Embryonic facial prominence (tissue), 1 donor: ENCODE results near the gene CMYA5.
"Not testable (repeated sequence)": the region's sequence is repeated elsewhere in the genome, so short reads cannot be mapped to it uniquely, and the experiment has no call there.

ENCODE experiments used
- DNase-seq: peaks from one replicate; pipeline ENCODE4 v3.0.0-alpha.2; 2016; ENCODE audit errors: extremely low spot score

Gene CMYA5

GRCh38 chr5:79689541-79690466 is at the start of gene CMYA5:
TSS of gene CMYA5 (plus strand) at chr5:79689836. CDS start at chr5:79689908, 72 bp downstream.
- DNase-seq, result no peak

DNA sequence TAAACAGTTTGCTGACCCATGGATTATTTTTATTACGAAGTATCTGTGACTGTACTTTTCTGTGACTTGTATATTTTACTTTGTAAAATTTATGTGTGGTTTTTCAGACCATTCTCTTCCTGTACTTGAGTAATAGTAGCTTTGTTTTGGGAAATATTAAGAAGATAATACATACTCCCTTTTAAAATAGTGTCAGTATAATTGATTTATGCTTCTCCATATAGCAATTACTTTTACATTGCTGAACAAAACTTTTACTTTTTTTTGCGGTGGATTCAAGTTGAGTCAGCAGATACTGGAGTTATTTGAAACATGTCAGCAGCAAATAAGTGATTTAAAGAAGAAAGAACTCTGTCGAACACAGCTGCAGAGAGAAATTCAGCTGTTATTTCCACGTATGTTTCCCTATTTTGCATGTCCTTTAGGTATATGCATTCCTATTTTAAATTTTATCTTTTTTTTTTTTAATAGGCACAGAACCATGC is 49.0 kb upstream of the CMYA5 start:
- DNase-seq, result no peak

- DNase-seq, result no peak
Measured at GRCh38 chr5:79641414-79641813, 48.2 kb upstream of the CMYA5 start.

DNA sequence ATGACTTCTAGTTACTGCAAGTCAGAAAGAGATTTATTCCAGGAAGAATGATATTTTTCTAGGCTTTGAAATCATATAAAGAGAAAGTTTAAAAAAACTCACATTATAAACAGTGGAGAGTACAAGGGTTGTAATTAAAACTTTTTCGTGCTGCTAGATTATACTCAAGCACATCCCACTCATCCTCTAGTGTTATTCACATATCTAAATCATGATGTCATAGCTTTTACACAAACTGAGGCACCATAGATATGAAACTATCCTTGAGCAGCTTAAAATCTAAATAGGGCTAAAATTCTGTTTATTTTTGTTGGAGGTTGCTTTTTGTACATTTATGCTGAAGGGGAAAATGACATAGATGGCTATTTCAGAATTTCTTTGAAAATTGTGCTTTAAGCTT is 47.4 kb upstream of the CMYA5 start:
- no peak for DNase-seq

GRCh38 chr5:79653843-79654242 is 35.8 kb upstream of the CMYA5 start:
- DNase-seq, result no peak

GRCh38 chr5:79663212-79663611 is 26.4 kb upstream of the CMYA5 start:
- no peak for DNase-seq

DNA sequence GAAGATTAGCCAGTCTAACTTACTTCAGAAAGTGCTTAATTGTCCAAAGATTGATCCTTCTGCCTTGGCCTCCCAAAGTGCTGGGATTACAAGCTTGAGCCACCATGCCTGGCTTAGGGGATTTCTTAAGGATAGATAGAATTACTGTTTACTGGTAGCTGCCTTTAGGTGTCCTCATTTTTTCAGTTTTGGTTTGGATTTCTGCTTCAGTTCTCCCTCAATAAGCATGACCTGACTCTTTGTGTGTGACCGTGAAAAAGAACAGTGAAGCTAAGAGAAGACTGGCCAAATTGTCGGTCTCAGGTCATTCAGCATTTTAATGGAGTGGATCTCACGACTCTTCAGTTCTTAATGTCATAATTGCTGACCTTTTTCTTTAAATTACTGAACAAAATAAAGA is 22.9 kb upstream of the CMYA5 start:
- no peak for DNase-seq

DNA sequence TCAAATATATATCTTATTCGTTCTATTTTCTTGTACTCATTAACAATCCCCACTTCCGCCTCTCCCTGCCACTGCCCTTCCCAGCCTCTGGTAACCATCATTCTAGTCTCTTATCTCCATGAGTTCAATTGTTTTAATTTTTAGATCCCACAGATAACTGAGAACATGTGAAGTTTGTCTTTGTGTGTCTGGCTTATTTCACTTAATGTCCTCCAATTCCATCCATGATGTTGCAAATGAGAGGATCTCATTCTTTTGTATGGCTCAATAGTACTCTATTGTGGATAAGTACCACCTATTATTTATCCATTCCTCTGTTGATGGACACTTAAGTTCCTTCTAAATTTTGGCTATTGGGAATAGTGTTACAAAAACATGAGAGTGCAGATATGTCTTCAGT is 17.2 kb upstream of the CMYA5 start:
- DNase-seq, result no peak

- not testable (repeated sequence) for DNase-seq
Measured at GRCh38 chr5:79676354-79676753, 13.3 kb upstream of the CMYA5 start.

DNA sequence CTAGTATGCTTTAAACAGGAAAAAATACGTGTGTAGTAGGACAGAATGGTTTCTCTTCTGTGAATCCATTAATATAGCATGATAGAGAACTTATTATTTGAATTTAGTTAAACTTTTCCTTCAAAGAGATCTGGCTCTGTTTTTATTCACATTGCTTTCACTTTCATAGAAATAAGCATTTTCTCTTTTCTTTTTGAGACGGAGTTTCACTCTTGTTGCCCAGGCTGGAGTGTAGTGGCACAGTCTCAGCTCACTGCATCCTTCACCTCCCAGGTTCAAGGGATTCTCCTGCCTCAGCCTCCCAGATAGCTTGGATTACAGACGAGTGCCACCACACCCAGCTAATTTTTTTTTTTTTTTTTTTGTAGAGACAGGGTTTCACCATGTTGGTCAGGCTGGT is 7.5 kb upstream of the CMYA5 start:
- not testable (repeated sequence) for DNase-seq

GRCh38 chr5:79684782-79685181 is 4.9 kb upstream of the CMYA5 start:
- DNase-seq, result no peak

- DNase-seq, result no peak
Measured at GRCh38 chr5:79685627-79686026, 4.0 kb upstream of the CMYA5 start.

GRCh38 chr5:79686799-79687198 is 2.8 kb upstream of the CMYA5 start:
- DNase-seq, result no peak

- DNase-seq, result no peak
Measured at GRCh38 chr5:79687889-79688288, 1.7 kb upstream of the CMYA5 start.

DNA sequence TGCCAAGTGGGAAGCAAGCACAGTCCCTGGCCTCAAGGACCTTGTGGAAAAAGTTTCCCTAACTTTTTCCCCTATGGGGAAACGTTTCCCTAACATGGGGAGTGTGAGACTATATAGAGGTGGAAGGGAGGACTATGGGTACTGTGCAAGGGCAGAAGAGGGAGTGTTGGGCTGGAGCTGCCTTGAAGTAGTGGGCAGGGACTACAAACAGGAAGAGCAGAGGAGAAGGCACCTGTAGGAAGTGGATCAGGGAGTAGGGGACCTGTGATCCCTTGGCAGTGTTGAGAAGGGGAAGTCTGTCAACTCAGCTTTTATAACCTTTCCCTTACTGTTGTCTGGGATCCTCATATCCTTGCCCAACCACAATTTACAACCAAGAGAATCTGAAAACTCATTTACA is 1.4 kb downstream of the CMYA5 start:
- DNase-seq, result no peak

- DNase-seq, result no peak
Measured at GRCh38 chr5:79692596-79692995, 3.0 kb downstream of the CMYA5 start.

DNA sequence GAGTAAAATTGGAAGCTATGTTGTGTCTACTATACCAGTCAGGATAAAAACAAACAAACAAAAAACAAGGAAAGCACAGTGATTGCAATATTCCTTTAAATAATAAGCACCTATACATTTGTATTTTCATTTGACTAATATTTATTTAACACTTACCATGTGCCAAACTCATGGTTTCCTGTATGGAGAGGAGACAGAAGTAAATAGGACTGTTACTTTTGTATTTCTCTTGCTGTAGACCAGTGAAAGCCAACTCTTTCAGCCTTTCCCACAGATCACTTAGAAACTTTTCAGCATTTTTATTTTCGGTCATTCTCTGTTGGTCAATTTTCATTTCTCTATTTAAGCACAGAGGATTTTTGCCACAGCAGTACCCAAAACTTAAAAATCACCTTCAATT is 4.5 kb downstream of the CMYA5 start:
- no peak for DNase-seq

DNA sequence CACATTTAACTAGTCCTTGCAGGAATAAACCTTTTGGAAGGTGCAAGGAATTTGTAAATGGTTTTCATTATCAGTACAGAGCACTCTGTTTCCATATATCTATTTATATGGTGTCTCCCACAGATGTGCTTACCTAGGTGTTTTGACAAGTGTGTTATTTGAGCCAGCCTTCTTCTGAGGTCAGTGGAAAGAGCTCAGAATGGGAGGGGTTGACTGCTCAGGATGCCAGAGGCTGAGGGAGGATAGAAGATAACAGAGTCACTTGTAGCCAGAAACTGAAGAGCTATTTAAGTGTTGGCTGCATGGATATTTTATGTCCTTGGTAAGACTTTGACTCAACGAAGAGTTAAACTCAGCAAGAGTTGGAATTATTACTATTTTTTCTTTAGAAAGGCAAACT is 5.0 kb downstream of the CMYA5 start:
- DNase-seq, result no peak

DNA sequence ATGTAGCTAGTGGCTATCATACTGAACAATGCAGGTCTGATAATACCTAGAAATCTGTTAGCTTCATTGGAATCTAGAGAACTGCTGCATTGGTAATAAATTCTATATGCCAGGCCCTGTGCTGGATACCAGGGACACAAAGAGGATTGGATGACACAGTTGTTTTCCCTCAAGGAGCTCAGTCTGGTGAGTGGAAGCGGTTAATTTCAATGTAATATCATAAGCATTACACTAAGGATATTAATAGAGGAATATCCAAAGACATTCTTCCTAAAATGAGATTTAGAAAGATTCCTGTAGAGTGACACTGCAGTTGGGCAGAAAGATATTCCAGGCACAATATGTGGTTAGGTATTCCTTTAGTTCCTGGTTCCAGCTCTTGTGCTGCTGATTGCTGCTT is 5.9 kb downstream of the CMYA5 start:
- no peak for DNase-seq

- no peak for DNase-seq
Measured at GRCh38 chr5:79697222-79698170, 7.9 kb downstream of the CMYA5 start.

DNA sequence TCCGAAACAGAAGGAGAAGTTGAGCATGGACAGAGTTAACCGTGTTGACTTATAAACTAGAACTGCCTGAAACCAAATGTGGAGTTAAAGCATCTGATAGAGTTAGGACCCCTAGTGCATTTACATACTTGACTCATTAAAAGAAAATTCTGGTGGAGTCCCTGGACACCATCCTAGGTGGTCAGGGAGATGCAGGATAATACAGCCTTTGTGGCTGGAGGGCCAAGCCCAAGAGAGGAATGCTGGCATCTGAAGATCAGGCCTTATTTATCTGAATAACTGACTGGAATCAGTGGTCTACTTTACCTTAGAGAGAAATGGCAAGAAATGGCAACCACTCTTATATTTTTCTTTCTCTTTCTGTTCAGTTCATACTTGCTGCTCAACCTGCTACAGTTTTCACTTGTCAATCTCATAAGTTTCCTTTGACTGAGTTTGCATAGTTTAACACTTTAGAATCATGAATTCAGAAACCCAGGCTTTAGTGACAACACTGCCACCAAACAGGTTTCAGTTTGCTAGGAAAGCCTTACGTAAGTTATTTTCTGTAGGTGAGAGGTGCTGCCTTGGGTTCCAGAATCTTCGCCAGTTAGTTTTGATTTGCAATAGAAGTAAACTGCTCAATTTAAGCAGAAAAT is 10.2 kb downstream of the CMYA5 start:
- no peak for DNase-seq
